GM06990 (cell line): ENCODE results near the gene KIF26B.
"Not testable (repeated sequence)": the region's sequence is repeated elsewhere in the genome, so short reads cannot be mapped to it uniquely, and the experiment has no call there.

Source experiments
- DNase-seq: peaks from one replicate; pipeline ENCODE4 v3.0.0-alpha.2; 2011; ENCODE audit not compliant: insufficient read length; ENCODE audit errors: extremely low read depth
- H3K27me3 ChIP-seq: replicated peaks from 2 replicates; pipeline ENCODE4 v1.6.0; 2011; ENCODE audit warnings: low read length; ENCODE audit not compliant: control insufficient read depth, insufficient read depth
- H3K36me3 ChIP-seq: 2 replicates; pipeline ENCODE4 v1.5.1; 2011; ENCODE audit warnings: low read length; ENCODE audit not compliant: control insufficient read depth, insufficient read depth
- H3K4me3 ChIP-seq: replicated peaks from 2 replicates; pipeline ENCODE4 v1.5.1; 2011; ENCODE audit warnings: low read depth, mild to moderate bottlenecking, control low read depth, low read length
- TF ChIP-seq, protein P1 (sequence below): IDR thresholded peaks from 2 replicates; pipeline ENCODE4 v1.5.1; 2011; ENCODE audit warnings: low read length, control low read depth, mild to moderate bottlenecking, inconsistent platforms; ENCODE audit not compliant: insufficient read depth, poor library complexity, severe bottlenecking

The KIF26B gene

DNA sequence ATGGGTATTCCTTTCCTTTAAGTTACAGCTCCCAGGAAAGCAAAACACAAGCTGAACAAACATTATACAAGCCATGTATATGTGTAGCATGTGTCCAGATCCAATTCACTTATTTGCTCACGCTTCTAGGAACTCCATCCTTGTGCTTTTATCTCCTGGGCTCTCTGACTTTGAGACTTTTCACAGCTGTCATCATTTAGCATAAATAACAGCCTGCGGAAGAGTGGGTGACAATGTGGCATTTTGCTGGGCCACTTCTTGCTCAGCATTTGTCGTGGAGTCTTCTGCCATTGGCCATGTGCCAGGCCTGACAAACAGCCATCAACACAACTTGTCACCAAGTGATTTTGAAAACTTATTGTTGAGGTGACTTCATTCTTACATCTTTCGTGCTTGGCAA lies 164.3 kb downstream of the KIF26B start:
- no peak overlapping the region for H3K4me3 ChIP-seq
- TF ChIP-seq, protein P1, sequence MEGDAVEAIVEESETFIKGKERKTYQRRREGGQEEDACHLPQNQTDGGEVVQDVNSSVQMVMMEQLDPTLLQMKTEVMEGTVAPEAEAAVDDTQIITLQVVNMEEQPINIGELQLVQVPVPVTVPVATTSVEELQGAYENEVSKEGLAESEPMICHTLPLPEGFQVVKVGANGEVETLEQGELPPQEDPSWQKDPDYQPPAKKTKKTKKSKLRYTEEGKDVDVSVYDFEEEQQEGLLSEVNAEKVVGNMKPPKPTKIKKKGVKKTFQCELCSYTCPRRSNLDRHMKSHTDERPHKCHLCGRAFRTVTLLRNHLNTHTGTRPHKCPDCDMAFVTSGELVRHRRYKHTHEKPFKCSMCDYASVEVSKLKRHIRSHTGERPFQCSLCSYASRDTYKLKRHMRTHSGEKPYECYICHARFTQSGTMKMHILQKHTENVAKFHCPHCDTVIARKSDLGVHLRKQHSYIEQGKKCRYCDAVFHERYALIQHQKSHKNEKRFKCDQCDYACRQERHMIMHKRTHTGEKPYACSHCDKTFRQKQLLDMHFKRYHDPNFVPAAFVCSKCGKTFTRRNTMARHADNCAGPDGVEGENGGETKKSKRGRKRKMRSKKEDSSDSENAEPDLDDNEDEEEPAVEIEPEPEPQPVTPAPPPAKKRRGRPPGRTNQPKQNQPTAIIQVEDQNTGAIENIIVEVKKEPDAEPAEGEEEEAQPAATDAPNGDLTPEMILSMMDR: no peak
- H3K36me3 ChIP-seq: no peaks in the 10 kb centered on the region
- no peaks in the 10 kb centered on the region for H3K27me3 ChIP-seq
- no peak for DNase-seq

DNA sequence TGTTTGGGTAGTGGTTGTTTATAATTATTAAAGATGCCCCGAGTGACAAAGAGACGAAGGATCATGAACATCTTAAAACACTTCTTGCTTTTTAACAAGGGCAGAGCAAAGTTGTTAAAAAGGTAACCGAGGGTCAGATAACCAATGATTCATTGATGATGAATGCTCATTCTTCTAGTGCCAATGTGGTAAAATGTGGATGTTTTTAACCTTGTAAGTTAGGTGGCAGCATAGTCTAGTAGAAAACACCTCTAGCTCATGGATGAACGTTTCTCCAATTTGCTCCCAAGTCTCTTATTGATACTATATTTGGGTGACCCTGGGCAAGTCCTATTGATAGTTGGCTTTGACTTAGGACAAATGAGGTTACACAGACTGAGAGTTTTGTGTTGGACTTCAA lies 167.9 kb downstream of the KIF26B start:
- Histone ChIP-seq H3K4me3 (no peak overlapping the region), H3K27me3 (no peaks in the 10 kb centered on the region), H3K36me3 (no peaks in the 10 kb centered on the region)
- no peak for DNase-seq
- TF ChIP-seq, protein P1: no peak

DNA sequence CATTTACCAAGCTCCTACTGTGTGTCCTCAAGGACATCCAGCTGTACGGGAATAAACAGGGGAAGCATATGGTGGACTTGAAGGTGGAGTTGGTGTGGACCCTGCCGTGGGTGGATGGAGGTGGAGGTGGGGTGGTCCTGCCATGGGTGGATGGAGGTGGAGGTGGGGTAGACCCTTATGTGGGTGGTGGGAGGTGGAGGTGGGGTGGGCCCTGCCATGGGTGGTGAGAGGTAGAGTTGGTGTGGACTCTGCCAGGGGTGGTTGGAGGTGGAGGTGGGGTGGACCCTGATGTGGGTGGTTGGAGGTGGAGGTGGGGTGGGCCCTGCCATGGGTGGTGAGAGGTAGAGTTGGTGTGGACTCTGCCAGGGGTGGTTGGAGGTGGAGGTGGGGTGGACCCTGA lies 169.0 kb downstream of the KIF26B start:
- not testable (repeated sequence) for H3K4me3 ChIP-seq, H3K27me3 ChIP-seq, DNase-seq, H3K36me3 ChIP-seq

DNA sequence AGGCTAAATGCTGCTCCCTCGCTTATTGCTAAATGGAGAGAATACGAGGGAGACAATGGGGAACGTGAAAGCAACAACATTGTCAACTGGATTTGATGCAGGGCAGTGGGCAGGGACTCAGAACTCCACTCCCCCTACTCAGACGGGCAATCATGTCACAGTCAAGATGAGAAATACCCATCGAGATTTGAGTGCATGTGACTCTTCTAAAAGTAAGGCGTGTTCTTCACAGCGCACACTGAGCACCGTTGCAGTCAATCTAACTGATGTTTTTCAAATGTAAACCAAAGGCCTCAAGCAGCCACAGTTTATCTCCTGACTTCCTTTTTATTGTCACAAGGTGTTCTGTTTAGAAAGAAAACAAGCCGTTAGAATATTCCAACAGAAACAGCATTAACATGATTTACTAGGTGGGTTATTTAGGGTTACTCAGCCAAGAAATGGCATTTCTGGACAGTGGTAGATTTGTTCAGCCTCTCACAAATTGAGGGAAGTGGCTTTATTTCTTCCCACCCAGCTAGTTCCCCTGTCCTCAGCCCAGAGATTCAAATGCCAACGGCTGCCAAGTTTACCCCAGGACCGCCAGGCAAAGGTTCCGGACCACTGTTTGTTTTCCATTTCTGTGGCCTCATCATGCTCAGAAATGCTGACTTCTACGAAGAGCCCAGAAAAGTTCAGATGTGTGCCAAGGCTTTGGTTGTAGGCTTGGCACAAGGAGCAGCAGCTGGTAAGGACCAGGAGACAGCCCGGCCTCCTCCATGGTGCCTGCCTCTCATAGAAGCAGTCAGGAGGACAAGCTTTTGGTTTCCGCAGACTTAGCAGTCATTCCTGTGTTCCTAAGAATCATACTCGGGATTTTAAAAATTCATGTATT lies 171.4 kb downstream of the KIF26B start:
- no peak for DNase-seq
- Histone ChIP-seq H3K36me3 (no peaks in the 10 kb centered on the region), H3K4me3 (no peak overlapping the region), H3K27me3 (no peaks in the 10 kb centered on the region)
- TF ChIP-seq, protein P1: no peak

DNA sequence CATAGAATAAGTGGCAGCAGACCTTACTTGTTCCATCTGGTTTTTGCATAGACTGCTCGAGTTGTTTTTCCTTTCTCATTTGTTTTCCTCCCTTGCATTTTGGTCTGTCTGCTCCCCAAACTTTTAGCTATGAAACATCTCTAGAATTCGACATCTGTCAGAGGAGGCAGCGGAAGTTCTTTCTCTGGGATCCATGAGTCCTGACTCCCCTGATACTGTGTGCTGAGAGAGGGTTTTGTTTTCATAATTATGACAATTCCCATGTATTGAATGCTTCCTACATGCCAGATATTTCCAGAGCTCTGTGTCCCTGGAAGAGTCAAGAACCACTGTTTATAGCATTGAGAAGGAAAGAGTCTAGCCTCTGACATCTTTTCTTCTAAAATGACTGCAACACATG lies 172.6 kb downstream of the KIF26B start:
- H3K36me3 ChIP-seq: no peaks in the 10 kb centered on the region
- TF ChIP-seq, protein P1: no peak
- H3K27me3 ChIP-seq: no peaks in the 10 kb centered on the region
- DNase-seq: no peak
- H3K4me3 ChIP-seq: no peak overlapping the region

DNA sequence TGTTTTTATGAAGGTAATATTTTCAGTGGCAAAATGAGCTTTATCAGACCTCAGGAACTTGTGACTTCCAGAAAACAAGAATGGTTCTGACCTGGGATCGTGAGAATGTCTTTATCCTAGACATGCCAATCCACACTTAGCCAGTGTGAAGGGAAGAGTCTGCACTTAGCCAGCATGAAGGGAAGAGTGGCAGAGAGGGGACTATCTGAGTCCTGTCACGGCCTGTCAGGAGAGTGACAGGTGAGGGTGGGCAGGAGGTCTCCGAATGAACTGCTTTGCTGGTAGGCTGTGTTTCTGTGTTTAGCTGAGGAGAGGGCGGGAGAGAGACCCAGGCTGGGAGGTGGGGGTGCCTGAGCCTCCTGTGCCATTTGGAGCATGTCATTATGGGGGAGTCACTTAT lies 173.1 kb downstream of the KIF26B start:
- H3K27me3 ChIP-seq: no peaks in the 10 kb centered on the region
- no peak for DNase-seq

More for the DNA sequence above, 173.1 kb downstream of the KIF26B start:
- Histone ChIP-seq H3K36me3 (no peaks in the 10 kb centered on the region), H3K4me3 (no peak overlapping the region)
- TF ChIP-seq, protein P1: no peak
